Erythroblast (primary cell): ENCODE data around the gene DSCAML1.

ENCODE experiments used
- DNase-seq, 2 experiments: peaks; one replicate each; lab custom pipeline; 2025; lab: John Stamatoyannopoulos, UW
- GATA1 ChIP-seq: IDR thresholded peaks from 2 replicates; pipeline ENCODE4 v1.6.1; 2011; ENCODE audit warnings: low read depth, mild to moderate bottlenecking, control low read depth, low read length, moderate library complexity
- POLR2A ChIP-seq: IDR thresholded peaks from 2 replicates; pipeline ENCODE4 v1.6.1; 2011; ENCODE audit warnings: mild to moderate bottlenecking, low read length

Gene DSCAML1

DNA sequence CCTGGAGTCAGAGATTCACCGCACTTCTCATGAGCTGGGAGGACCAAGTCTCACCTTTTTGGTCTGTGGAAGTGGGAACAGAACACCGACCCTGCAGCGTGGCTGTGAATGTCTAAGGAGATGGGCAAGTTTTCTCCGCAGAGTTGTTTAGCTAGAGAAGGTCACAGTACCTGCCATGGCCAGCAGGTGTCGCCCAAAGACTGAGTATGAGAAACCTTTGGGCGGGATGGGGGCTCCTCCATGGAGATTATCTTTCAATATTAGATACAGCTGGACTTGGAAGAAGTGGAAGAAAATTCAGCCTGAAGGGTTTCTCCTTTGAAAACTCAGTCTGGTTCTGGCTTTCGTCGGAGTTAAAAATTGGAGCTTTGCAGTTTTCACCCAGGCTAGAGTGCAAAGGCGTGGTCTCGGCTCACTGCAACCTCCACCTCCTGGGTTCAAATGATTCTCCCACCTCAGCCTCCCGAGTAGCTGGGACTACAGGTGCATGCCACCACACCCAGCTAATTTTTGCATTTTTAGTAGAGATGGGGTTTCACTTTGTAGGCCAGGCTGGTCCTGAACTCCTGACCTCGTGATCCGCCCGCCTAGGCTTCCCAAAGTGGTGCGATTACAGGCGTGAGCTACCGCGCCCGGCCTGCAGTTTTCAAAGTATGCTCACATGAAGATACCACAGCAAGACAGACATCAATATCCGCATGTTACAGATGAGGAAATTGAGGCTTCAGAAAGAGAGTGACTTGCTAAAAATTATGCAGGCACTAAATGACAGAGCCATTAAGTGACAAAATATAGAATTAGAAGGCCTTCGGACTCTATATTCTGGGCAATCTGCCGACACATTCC is 10.7 kb upstream of the DSCAML1 start:
- TF ChIP-seq GATA1 = no peak
- no peak for TF ChIP-seq POLR2A
- peak; percentile 48 to 75 for DNase-seq

DNA sequence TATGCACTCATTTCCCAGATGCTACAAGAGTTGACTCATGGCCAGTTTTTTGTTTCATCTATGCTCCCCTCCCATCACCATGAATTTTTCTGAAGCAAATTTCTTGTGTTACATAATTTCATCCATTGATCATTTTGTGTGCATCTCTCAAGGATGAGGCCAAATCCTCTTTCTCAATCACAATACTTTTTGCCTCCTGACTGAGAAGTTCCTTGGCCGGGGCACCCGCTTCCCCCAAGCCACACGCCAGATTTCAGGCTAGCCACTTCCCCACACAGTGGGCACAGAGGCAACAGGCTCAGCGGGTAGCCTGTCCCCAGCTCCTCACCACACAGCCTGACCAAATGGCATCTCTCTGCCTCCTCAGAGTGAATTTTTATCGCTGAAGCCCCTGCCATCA is 9.8 kb upstream of the DSCAML1 start:
- no peak for DNase-seq
- TF ChIP-seq POLR2A (no peak), GATA1 (no peak)

DNA sequence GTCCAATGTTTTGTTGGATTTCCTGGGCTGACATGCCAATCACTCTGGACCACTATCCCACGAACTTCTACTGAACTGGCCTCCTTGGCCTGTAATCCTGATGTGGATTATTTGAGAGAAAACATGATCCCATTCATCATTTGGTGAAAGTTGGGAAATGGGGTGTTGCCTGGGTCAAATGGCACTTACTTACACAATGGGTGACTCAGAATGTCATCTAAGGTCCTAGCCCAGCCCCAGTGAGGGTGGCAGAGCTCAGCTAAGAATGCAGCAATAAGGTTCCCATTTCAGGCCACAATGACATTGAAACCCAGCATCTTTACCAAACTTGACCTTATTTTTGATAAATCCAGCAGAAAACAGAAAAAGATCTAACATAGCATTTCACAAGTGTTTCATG is 8.0 kb upstream of the DSCAML1 start:
- TF ChIP-seq GATA1 (no peak), POLR2A (no peak)
- no peak for DNase-seq

DNA sequence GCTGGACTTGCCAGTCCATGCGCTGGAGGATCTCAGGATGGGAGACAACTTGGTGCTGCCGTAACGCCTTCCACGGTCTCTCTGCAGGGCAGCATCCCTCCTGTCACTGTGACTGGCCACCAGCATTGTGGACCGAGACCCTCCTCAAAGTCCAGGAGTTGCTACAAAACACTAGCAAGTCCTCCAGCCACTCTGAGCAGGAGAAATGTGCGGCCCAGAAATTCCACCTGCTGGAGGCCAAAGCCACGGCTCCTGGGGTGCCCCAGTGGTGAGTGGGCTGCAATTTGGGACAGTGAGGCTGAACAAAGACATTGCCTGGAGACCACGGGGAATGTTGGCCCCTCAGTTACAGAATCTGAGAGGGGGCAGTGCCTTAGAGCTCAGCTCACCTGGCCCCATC is 6.9 kb upstream of the DSCAML1 start:
- TF ChIP-seq GATA1 (no peak), POLR2A (no peak)
- no peak for DNase-seq

DNA sequence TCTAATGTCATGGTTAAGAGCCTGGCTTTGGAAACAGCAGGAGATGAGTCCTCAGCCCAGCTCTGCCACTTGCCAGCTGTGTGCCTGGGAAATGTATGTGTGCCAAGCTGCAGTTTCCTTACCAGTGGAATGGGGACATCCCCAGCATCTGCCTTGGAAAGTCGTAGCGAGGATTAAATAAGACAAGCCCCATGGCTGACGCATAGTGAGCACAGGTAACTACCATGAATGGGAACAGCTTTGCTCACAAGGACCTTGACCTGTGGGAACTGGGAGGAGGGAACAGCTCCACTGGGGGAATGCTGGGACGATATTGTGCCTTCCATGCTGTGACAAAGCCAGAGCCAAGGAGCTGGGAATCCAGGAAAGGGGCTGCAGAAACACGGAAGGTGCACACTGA is 2.6 kb upstream of the DSCAML1 start:
- DNase-seq = no peak
- TF ChIP-seq POLR2A (no peak), GATA1 (no peak)

DNA sequence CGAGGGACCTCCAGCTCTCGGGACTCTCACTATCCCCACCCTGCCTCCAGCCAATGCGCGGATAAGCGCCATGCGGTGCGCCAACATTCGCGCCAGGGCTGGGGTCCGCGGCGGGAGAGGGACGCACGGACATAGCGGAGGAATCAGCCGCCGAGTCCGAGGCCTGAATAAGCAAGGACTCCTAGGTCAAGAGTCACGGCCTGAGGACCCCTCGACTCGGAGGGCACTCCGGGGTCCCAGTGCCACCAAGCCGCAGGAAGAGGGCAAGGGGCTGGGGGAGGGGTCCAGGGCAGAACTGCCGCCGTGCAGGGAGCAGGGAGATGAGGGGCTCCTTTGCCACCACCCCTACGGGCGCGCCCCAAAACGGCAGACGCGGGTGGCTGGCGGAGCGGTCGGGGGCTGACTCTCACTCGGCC is 552 bp downstream of the DSCAML1 start:
- DNase-seq = no peak
- TF ChIP-seq POLR2A (no peak), GATA1 (no peak)

DNA sequence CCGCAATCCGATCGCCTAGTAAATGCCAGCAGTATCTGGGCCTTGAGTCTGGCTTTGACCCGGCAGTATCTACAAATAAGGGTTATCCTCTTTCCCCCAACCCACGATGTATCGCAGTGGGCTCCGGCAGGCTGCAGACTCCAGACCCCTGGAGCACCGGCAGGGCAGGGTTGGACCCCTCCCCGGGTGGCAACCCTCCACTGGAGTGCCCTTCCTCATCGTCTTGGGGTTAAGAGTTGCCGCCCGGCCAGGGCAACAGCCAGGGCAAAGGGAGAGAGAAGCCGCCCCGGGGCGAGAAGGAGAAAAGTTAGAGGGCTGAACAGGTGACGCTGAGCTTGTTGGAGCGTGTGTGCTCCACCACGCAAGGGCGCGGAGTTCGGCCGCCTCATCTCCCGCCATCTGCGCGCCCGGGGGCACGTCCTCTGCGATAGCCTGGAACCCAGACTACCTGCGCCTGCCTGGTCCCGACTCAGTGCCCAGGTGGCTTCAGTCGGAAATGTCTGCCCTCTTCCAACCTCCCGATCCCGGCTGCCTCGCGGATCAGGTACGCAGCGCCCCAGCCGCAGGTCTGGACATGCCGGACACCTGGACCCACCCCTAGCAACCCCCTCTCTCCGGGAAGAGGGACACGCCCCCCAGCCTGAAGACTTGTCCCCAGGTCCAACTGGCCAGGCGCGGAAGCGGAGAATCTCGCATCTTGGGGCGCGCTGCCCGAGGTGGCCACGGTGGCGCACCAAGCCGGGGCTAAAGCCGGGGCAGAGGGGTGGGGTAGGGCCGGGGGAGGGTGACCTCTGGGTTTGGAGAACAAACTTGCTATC is 1.2 kb downstream of the DSCAML1 start:
- TF ChIP-seq POLR2A (no peak), GATA1 (no peak)
- no peak for DNase-seq

DNA sequence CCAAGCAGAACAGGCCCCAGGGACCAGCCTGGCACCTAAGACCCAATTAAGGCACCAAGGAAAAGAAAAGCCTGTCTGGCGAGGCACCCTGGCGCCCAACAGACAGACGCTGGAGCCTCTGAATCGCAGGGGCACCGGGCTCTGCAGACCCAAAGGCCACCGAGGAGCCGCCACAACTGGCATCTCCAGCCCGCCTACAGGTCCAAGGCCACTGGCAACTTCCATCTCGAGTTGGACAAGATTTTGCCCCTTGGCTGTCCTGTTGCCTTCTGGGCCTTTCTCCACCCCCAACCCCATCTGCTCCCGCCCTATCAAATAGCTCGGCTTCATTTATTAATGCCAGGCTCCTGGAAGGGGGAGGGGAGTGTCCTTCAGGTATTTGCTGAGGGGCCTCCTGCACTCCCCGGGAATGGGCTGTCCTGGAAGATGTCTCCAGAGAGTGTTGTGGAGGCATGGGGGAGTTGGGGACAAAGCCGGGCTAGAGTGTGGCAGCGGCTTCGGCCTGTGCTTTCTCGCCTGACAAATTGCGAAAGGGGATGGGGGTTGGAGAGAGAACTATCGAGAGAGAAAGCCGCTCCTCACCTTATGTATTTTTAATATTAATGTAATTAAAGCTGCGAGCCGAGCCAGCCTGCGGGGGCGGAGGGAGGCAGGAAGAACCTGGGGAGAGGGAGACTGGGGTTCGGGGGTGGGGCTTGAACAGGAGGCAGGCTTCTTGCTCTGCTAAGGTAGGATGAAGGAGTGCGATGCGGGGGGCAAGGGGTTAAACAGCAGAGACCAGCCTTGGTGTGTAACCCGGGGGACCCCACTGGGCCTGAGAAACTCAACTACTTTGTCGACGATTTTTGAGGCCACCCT is 2.0 kb downstream of the DSCAML1 start:
- TF ChIP-seq POLR2A (no peak), GATA1 (no peak)

DNA sequence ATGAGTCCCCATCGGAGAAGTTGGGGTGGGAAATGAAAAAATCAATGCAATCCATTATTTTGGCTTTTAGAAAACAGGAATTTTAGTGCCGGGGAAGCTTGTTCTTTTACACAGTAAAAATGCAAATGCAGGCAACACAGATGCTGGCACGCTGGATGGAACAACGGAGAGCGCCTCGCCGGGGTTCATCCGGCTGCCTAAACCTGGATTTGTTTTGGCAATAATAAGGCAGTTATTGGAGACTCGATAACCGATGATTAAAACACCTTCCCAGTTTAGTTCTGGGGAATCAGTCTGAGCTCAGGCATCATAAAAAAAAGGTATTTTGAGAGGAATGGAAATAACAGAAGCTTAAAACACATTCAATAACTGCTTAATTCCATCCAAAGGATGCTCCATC is 2.9 kb downstream of the DSCAML1 start:
- no peak for TF ChIP-seq POLR2A
- no peak for TF ChIP-seq GATA1
- no peak for DNase-seq

More for the DNA sequence above, 2.0 kb downstream of the DSCAML1 start:
- DNase-seq = no peak

DNA sequence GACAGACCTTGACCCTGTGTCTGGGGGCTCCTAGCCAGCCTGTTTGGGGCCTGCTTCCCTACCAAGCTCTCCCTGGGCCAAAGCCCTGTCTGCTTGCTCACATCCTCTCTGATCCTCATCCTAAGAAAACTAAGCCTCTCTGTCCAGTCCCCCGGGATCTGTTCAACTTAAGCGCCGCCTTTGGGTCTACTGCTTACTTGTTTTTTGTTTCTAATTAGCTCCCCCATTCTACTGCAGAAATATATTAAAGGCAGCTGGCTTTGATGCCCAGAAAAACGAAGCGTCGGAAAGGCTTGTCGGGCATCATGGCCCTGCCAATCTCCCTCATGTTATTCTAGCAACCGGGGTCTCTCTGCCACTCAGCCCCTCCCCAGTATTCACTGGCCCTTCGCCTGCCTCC is 3.4 kb downstream of the DSCAML1 start:
- DNase-seq = no peak
- no peak for TF ChIP-seq GATA1

DNA sequence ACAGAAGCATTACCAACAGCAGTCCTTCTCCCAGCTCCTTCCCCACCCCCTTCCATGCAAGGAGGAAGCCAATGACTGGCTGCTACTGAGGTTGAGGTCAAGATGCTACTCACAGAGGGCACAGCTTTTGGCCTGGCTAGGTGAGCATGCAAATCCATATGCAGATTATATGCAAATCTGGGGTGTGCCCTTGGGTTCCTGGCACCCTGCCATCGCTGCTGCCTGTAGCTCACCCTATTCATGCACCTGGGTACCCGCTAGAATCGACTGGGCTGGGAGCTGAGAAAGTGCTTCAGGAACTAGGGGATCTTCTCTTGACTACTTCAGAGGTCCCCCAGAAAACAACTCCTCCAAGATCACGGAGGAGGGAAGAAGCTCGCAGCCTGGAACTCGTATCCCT is 4.0 kb downstream of the DSCAML1 start:
- no peak for DNase-seq
- TF ChIP-seq POLR2A (no peak), GATA1 (no peak)

DNA sequence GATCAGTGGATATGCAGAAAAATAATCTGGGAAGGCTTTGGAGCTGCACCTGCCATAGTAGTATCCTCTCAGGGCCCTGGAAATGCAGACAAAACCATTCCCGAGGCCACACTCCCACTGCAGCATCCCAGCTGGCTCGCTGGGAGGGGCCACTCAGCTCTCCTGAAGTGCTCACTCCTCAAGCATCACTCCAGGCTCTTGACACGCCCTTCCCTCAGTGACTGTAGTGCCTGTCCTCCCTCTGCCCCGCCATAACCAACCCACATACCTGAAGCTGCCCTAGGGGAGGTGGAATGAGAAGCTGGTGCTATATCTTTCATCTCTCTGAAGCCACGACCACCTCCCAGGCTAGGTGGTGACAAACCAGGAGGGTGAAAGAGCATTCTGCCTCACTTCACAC is 4.8 kb downstream of the DSCAML1 start:
- TF ChIP-seq GATA1 = no peak
- TF ChIP-seq POLR2A = no peak
- no peak for DNase-seq

DNA sequence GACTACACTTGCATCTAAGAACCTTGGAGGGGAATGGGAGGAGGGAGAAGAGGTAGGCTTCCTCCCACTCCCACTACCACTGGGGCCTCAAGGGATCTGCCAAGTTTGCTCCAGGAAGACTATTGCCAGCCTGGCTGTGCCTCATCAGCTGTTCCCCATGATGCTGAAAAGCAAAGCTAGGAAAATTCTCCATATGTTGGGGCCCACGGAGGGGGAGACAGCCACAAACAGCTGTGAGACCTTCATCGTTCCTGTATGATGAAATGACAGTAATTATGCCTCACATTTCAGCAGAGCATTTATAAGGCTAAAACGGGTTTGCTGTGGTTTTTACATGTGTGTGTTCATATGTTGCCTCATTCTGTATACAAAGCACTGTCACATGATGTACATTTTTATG is 6.7 kb downstream of the DSCAML1 start:
- no peak for DNase-seq
- TF ChIP-seq POLR2A (no peak), GATA1 (no peak)
